MCF 10A (cell line): ENCODE results near the gene MAPKAP1. TPM values are rescaled to one million over a fixed set of nuclear protein-coding genes. Genes with fewer than 3 reads are reported as not detected.

Experiments used
- BruUV-seq: library from RNA; stranded (reverse); fragments of 400-500 nt; replicated peaks from 2 replicates; lab custom pipeline; 2021; lab: Mats Ljungman, UMichigan
- CTCF ChIA-PET: fragments of 300-600 bp; sonication (Branson Sonifier 250); formaldehyde crosslinking; extraction: SDS; loops from one replicate; lab custom pipeline; 2021; ENCODE audit warnings: antibody characterized with exemption, inconsistent platforms; lab: Yijun Ruan, JAX
- POLR2A ChIA-PET: fragments of 300-600, 350-650 bp; sonication (Branson Sonifier 250); formaldehyde crosslinking; extraction: SDS; loops from one replicate; lab custom pipeline; 2020; ENCODE audit warnings: antibody characterized with exemption, inconsistent platforms; lab: Yijun Ruan, JAX
- DNase-seq: peaks from one replicate; pipeline ENCODE4 v3.0.0-alpha.2; 2018; ENCODE audit not compliant: unreplicated experiment
- H3K27ac Mint-ChIP-seq: one replicate; pipeline ENCODE4 v1.8.0; 2022; ENCODE audit warnings: mild to moderate bottlenecking, low read depth, mixed read lengths; ENCODE audit not compliant: unreplicated experiment
- H3K27me3 Mint-ChIP-seq: one replicate; pipeline ENCODE4 v1.8.0; 2022; ENCODE audit warnings: mixed read lengths; ENCODE audit not compliant: insufficient read depth, unreplicated experiment
- H3K36me3 Mint-ChIP-seq: one replicate; pipeline ENCODE4 v1.8.0; 2022; ENCODE audit warnings: mild to moderate bottlenecking, moderate library complexity, mixed read lengths; ENCODE audit not compliant: insufficient read depth, unreplicated experiment
- H3K4me1 Mint-ChIP-seq: one replicate; pipeline ENCODE4 v1.8.0; 2022; ENCODE audit warnings: mixed read lengths; ENCODE audit not compliant: insufficient read depth, unreplicated experiment
- H3K4me3 Mint-ChIP-seq: one replicate; pipeline ENCODE4 v1.8.0; 2022; ENCODE audit warnings: mild to moderate bottlenecking, moderate library complexity, mixed read lengths; ENCODE audit not compliant: unreplicated experiment
- H3K9me3 Mint-ChIP-seq: one replicate; pipeline ENCODE4 v1.8.0; 2022; ENCODE audit warnings: mixed read lengths; ENCODE audit not compliant: unreplicated experiment
- intact Hi-C: fragments of 100-400 bp; cut with micrococcal nuclease; formaldehyde crosslinking; loops from 2 replicates; pipeline ENCODE4 v1.14.1; 2022
- total RNA-seq: library from RNA; stranded (reverse); gene quantifications from 2 replicates; pipeline ENCODE4 v1.2.3, GENCODE V29; 2022
- TF ChIP-seq, protein P1 (sequence below): fragments of 200-600 bp; IDR thresholded peaks from one replicate; pipeline ENCODE4 v1.8.0; 2022; ENCODE audit warnings: antibody characterized with exemption, mild to moderate bottlenecking; ENCODE audit not compliant: unreplicated experiment

MAPKAP1 gene
- total RNA-seq, 1 experiment from 2014 or later, result 74.9 TPM

DNA sequence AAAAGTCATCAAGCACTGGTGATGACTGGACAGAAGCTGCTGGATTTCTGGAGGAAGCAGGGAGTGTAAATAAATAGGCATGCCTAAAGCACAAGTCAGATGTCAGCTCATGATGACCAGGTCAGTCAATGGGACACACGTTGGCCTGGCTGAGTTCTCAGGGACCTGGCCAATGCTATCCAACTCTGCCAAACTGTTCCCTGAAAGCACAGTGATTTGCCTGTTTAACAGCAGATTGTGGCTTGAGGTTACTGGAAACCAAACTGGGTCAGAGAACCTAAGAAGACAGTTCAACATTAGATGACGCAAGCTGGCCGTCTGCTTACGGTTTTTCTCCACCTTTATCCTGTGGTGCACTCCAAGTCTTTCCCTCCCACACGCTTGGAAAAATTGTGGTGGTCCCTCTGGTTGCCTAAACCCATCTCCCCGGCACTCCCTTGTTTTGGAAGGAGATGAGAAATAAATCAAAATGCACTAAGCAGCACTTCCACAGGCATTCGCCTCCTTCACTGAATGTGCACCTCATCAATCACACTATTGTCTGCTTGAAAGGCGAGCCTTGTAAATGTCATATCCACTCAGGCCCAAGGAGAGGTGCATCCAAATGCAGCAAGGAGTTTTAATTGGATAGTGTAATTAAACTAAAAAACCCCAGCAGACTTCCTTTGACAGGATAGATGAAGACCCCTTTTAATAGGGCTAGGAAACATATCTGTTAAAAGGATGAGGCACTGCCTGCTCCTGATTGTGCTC, 245.9 kb downstream of the MAPKAP1 start:
- Mint-ChIP-seq H3K27ac (no peak overlapping the region), H3K27me3 (no peaks in the 10 kb centered on the region), H3K4me3 (no peak overlapping the region), H3K36me3 (peaks cover 34% of the 10 kb centered on the region), H3K9me3 (peaks cover 5% of the 10 kb centered on the region), H3K4me1 (no peaks in the 10 kb centered on the region)
- ChIA-PET CTCF (no interaction called here), POLR2A (no interaction called here)
- no TSS peak for BruUV-seq
- intact Hi-C loops, result no loop called here
- TF ChIP-seq, protein P1, sequence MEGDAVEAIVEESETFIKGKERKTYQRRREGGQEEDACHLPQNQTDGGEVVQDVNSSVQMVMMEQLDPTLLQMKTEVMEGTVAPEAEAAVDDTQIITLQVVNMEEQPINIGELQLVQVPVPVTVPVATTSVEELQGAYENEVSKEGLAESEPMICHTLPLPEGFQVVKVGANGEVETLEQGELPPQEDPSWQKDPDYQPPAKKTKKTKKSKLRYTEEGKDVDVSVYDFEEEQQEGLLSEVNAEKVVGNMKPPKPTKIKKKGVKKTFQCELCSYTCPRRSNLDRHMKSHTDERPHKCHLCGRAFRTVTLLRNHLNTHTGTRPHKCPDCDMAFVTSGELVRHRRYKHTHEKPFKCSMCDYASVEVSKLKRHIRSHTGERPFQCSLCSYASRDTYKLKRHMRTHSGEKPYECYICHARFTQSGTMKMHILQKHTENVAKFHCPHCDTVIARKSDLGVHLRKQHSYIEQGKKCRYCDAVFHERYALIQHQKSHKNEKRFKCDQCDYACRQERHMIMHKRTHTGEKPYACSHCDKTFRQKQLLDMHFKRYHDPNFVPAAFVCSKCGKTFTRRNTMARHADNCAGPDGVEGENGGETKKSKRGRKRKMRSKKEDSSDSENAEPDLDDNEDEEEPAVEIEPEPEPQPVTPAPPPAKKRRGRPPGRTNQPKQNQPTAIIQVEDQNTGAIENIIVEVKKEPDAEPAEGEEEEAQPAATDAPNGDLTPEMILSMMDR, result no peak
- DNase-seq, result no peak

DNA sequence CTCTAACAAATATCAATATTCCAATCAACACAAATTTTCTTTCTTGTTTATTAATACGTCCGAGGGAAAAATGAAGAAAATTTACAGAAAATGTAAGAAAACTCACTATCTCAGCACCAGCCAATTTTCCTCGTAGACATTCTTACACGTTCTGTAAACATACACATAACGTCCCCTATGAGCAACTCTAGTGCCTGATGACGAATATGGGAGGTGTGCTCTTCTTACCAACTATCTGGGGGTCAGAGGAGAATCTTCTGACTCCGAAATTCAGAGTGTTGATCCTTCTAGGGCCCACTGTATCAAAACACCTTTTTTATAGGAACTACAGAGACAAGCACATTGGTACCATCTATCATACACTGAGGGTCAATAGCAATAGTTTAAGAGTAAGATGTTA, 246.7 kb downstream of the MAPKAP1 start:
- POLR2A ChIA-PET, result no interaction called here
- CTCF ChIA-PET, result no interaction called here
- Mint-ChIP-seq H3K4me3 (no peak overlapping the region), H3K9me3 (peaks cover 11% of the 10 kb centered on the region), H3K27me3 (no peaks in the 10 kb centered on the region), H3K4me1 (no peaks in the 10 kb centered on the region), H3K36me3 (peaks cover 34% of the 10 kb centered on the region), H3K27ac (no peak overlapping the region)
- intact Hi-C loops, result no loop called here
- BruUV-seq, result no TSS peak
- TF ChIP-seq, protein P1, result no peak
- no peak for DNase-seq

DNA sequence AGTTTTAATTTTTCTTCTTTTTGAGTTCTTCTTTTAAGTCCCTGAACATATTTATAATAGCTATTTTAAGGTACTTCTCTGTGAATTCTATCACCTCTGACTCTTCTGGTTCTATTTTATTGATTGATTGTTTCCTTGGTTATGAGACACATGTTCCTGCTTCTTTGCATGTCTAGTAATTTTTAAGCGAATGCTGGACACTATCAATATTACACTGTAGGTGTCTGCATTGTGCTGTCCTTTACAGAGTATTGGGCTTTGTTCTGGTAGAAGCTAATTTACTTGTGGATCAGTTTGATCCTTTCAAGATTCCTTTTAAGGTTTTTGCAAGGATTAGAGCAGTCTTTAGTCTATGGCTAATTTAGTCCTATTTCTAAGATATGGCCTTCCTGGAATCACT, 249.7 kb downstream of the MAPKAP1 start:
- H3K9me3 Mint-ChIP-seq, result peaks cover 11% of the 10 kb centered on the region
- no peak for DNase-seq
- no peaks in the 10 kb centered on the region for H3K27me3 Mint-ChIP-seq
- H3K4me1 Mint-ChIP-seq, result no peaks in the 10 kb centered on the region
- CTCF ChIA-PET, result interaction anchor here (1.5 kb wide), 1 partner anchor 34 kb away, joined by 3 read pairs; no protein-coding TSS in a partner anchor
- H3K27ac Mint-ChIP-seq, result no peak overlapping the region
- POLR2A ChIA-PET, result no interaction called here
- intact Hi-C loops, result no loop called here
- no peak overlapping the region for H3K4me3 Mint-ChIP-seq
- BruUV-seq, result no TSS peak
- peaks cover 34% of the 10 kb centered on the region for H3K36me3 Mint-ChIP-seq
- TF ChIP-seq, protein P1, result no peak

DNA sequence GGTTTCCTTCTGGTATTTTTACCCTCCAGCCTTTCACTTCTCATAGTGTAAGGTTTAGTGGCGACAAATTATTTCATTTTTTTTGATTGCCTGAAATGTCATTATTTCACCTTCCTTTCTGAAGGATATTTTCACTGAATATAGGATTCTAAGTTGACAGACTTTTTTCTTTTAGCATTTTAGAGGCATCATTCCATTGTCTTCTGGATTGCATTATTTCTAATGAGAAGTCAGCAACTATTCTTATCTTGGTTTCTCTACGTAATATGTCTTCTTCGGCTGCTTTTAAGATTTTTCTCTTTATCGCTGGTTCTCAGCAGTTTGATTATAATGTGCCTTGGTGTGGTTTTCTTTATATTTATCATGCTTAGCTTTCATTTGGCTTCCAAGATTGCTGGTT, 251.1 kb downstream of the MAPKAP1 start:
- no TSS peak for BruUV-seq
- Mint-ChIP-seq H3K27me3 (no peaks in the 10 kb centered on the region), H3K36me3 (peaks cover 42% of the 10 kb centered on the region), H3K4me1 (no peaks in the 10 kb centered on the region), H3K9me3 (peaks cover 11% of the 10 kb centered on the region), H3K4me3 (no peak overlapping the region), H3K27ac (no peak overlapping the region)
- intact Hi-C loops, result no loop called here
- POLR2A ChIA-PET, result no interaction called here
- DNase-seq, result no peak
- TF ChIP-seq, protein P1, result no peak
- CTCF ChIA-PET, result interaction anchor here (1.0 kb wide), 1 partner anchor 1035 kb away, joined by 6 read pairs; no protein-coding TSS in a partner anchor
